Measurements from ENCODE around the gene OR10A4. TPM values are rescaled to one million over a fixed set of nuclear protein-coding genes. Genes with fewer than 3 reads are reported as not detected.

OR10A4 gene
- total RNA-seq, 1 experiment from 2014 or later: not detected

GRCh38 chr11:6871278-6871677 lies 5.1 kb upstream of the OR10A4 start:
- no peak for ATAC-seq
- no TSS peak for BruUV-seq (replicated peaks)
- H3K4me3 ChIP-seq (ENCODE audit: low read length): no peak overlapping the region
- H3K4me1 ChIP-seq (ENCODE audit: insufficient read depth, low read length): no peaks in the 10 kb centered on the region
- H4K20me1 ChIP-seq (ENCODE audit: low read length): no peaks in the 10 kb centered on the region
- no peaks in the 10 kb centered on the region for H3K9me3 ChIP-seq (ENCODE audit: low read length)
- no peak overlapping the region for H3K27ac ChIP-seq (ENCODE audit: low read length)
- POLR2A ChIA-PET (ENCODE audit: unreplicated experiment): no interaction called here
- no peak overlapping the region for H3K4me2 ChIP-seq (ENCODE audit: low read length)
- no peak overlapping the region for H2AFZ ChIP-seq (ENCODE audit: low read length)
- TF ChIP-seq EZH2 (IDR thresholded peaks at IDR 0.05; ENCODE audit: low read length, unreplicated experiment): no peak
- TF ChIP-seq EZH2phosphoT487 (IDR thresholded peaks at IDR 0.05; ENCODE audit: borderline replicate concordance, low read length): no peak
- no peak for TF ChIP-seq CTCF (conservative IDR thresholded peaks at IDR 0.05; ENCODE audit: low read depth, low read length)
- no peaks in the 10 kb centered on the region for H3K36me3 ChIP-seq (ENCODE audit: low read depth, low read length)
- DNase-seq: no peak
- no peaks in the 10 kb centered on the region for H3F3A ChIP-seq (ENCODE audit: low read length, unreplicated experiment)
- no peaks in the 10 kb centered on the region for H3K9me2 ChIP-seq (replicated peaks; ENCODE audit: low read length)
- no peaks in the 10 kb centered on the region for H3K27me3 ChIP-seq (ENCODE audit: low read length)
- intact Hi-C loops (cut with micrococcal nuclease): no loop called here
- H3K9ac ChIP-seq (ENCODE audit: low read length): no peak overlapping the region
- no peaks in the 10 kb centered on the region for H3K79me2 ChIP-seq (ENCODE audit: low read length)
- CTCF ChIA-PET: no interaction called here

GRCh38 chr11:6875761-6876160 lies 664 bp upstream of the OR10A4 start:
- Histone ChIP-seq H3K27ac (ENCODE audit: low read length) (no peak overlapping the region), H3K36me3 (ENCODE audit: low read depth, low read length) (no peaks in the 10 kb centered on the region), H4K20me1 (ENCODE audit: low read length) (no peaks in the 10 kb centered on the region), H3K4me1 (ENCODE audit: insufficient read depth, low read length) (no peaks in the 10 kb centered on the region), H3K4me2 (ENCODE audit: low read length) (no peak overlapping the region), H3K9ac (ENCODE audit: low read length) (no peak overlapping the region), H3K27me3 (ENCODE audit: low read length) (peaks cover 9% of the 10 kb centered on the region; the same call in 1 of the 2 replicates), H3K79me2 (ENCODE audit: low read length) (no peaks in the 10 kb centered on the region), H3F3A (ENCODE audit: low read length, unreplicated experiment) (no peaks in the 10 kb centered on the region), H2AFZ (ENCODE audit: low read length) (no peak overlapping the region), H3K4me3 (ENCODE audit: low read length) (no peak overlapping the region), H3K9me3 (ENCODE audit: low read length) (no peaks in the 10 kb centered on the region), H3K9me2 (replicated peaks; ENCODE audit: low read length) (no peaks in the 10 kb centered on the region)
- ATAC-seq (no peak), DNase-seq (no peak)
- POLR2A ChIA-PET (ENCODE audit: unreplicated experiment): no interaction called here
- intact Hi-C loops (cut with micrococcal nuclease): no loop called here
- TF ChIP-seq EZH2phosphoT487 (IDR thresholded peaks at IDR 0.05; ENCODE audit: borderline replicate concordance, low read length) (no peak), CTCF (conservative IDR thresholded peaks at IDR 0.05; ENCODE audit: low read depth, low read length) (no peak), EZH2 (IDR thresholded peaks at IDR 0.05; ENCODE audit: low read length, unreplicated experiment) (no peak)
- CTCF ChIA-PET: no interaction called here
- no TSS peak for BruUV-seq (replicated peaks)

- H3K4me1 ChIP-seq (ENCODE audit: insufficient read depth, low read length): no peaks in the 10 kb centered on the region
- BruUV-seq (replicated peaks): no TSS peak
- H3K79me2 ChIP-seq (ENCODE audit: low read length): no peaks in the 10 kb centered on the region
- H3K36me3 ChIP-seq (ENCODE audit: low read depth, low read length): no peaks in the 10 kb centered on the region
- H3K9ac ChIP-seq (ENCODE audit: low read length): no peak overlapping the region
- ATAC-seq (no peak), DNase-seq (no peak)
- ChIA-PET POLR2A (ENCODE audit: unreplicated experiment) (no interaction called here), CTCF (no interaction called here)
- no peaks in the 10 kb centered on the region for H4K20me1 ChIP-seq (ENCODE audit: low read length)
- H2AFZ ChIP-seq (ENCODE audit: low read length): no peak overlapping the region
- H3F3A ChIP-seq (ENCODE audit: low read length, unreplicated experiment): no peaks in the 10 kb centered on the region
- H3K9me2 ChIP-seq (replicated peaks; ENCODE audit: low read length): no peaks in the 10 kb centered on the region
- TF ChIP-seq EZH2phosphoT487 (IDR thresholded peaks at IDR 0.05; ENCODE audit: borderline replicate concordance, low read length) (no peak), CTCF (conservative IDR thresholded peaks at IDR 0.05; ENCODE audit: low read depth, low read length) (no peak), EZH2 (IDR thresholded peaks at IDR 0.05; ENCODE audit: low read length, unreplicated experiment) (no peak)
- no peak overlapping the region for H3K27ac ChIP-seq (ENCODE audit: low read length)
- peaks cover 10% of the 10 kb centered on the region; the same call in 1 of the 2 replicates for H3K27me3 ChIP-seq (ENCODE audit: low read length)
- no peaks in the 10 kb centered on the region for H3K9me3 ChIP-seq (ENCODE audit: low read length)
- intact Hi-C loops (cut with micrococcal nuclease): no loop called here
- H3K4me3 ChIP-seq (ENCODE audit: low read length): no peak overlapping the region
- H3K4me2 ChIP-seq (ENCODE audit: low read length): no peak overlapping the region
Measured at GRCh38 chr11:6876914-6877313, 489 bp downstream of the OR10A4 start.
